GM18867 (cell line): ENCODE data around the gene GLIS1.

Experiments
- ATAC-seq: cut with Tn5 transposase; IDR thresholded peaks from one replicate; pipeline ENCODE4 v1.9.1; 2021; ENCODE audit warnings: mild to moderate bottlenecking, moderate library complexity; ENCODE audit not compliant: unreplicated experiment

GLIS1 gene

DNA sequence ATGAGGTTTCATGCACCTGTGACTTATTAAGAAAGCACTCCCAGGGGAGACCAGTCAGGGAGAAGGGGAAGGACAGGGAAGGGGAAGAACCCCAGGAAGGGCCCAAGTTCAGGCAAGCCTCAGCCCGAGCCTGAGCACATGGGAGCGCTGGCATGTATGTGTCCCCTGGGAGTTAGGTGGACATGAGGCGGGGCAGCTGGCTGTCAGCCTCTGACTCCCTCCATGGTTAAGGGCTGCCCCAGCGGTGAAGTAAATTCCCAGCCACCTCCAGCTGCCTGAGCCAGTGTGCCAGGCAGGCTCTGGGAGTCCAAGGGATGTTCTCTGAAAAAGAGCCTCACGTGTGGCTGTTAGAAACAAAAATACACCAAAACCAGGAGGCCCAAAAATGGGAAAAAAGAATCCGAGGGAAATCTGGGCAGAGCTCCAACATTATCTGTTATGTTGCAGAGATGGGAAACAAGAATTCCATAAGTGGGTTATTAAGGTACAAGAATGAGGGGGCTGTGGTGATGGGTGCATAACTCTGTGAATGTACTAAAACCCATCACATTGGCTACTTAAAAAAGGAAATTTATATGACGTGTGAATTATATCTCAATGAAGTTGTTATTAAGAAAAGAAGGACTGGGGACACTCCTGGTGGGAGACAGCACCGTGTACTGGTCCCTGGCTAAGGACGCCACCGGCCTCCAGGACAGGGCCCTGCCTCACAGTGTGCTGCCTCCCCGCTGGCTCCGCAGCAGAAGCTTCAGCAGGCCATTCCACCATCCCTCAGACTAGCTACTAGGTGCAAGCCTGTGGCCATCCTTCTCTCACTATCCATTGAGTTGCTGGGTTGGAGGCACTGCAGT is 261.1 kb downstream of the GLIS1 start:
- no peak for ATAC-seq

DNA sequence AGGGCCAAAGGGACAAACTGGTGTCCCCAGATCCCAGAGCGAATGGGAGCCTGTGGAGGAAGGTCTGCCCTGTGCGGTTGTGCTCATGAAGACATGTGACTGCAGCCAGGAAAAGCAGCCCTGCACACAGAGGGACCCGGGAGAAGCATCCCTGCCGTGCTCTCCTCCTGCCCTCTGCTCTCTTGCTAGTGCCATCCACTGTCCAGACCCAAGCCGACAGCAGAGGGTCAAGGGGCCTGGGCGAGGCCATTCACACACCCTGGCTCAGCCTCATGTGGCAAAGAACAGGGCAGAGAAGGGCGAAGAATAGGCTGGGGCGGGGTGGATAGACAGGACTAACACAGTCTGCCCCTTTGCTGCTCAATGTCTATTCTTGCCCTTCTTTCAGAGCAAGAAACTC is 262.4 kb downstream of the GLIS1 start:
- no peak for ATAC-seq

DNA sequence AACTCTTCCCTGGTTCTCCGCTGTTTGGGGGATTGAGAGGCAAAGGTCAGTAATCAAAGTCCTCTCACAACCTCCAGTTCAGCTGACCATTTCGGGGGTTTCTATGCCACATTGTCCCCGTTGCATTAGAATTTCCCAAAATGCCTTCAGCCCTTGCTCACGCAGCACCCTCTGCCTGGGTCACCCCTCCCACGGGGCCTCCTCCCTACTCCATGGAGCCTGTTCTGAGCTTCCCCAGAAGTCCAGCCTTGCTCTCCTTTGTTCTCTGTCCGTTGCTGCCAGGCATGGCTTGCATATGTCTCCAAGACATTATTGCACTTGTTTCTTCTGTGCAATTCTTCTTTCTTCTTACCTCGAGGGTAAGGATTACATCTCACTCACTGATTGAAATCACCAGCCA is 263.3 kb downstream of the GLIS1 start:
- no peak for ATAC-seq

DNA sequence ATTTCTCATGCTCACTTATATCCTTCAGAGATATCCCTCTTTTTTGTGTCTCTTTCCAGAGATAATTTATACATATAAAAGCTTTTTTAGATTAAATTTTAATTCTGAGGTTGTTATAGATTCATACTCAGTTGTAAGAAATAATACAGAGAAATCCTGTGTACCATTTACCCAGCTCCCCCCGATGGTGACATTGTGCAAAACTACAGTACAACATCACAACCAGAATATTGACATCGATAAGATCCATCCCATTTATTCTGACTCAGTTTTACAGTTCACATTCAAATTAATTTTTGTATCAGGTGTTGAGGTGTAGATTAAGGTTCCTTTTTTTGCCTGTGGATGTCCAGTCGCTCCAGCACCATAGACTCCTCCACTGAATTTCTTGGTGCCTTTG is 265.5 kb downstream of the GLIS1 start:
- ATAC-seq: no peak

DNA sequence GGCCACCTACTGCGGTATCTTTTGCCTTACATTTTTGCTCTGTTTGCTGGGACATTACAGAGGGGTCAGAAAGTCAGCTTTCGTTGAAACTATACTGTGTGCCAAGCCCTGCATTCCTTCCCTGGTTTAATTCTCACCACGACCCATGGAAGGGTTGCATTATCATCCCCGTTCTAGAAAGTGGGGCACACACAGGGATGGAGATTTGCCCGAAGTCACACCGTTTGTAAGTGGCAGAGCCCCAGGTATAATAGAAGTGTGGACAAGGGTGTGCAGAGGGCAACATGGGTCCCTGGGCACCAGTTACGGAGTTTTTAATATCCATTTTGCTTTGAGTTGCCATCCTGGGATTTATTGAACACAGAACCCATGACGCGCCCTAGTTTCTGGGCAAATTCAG is 268.0 kb downstream of the GLIS1 start:
- no peak for ATAC-seq

DNA sequence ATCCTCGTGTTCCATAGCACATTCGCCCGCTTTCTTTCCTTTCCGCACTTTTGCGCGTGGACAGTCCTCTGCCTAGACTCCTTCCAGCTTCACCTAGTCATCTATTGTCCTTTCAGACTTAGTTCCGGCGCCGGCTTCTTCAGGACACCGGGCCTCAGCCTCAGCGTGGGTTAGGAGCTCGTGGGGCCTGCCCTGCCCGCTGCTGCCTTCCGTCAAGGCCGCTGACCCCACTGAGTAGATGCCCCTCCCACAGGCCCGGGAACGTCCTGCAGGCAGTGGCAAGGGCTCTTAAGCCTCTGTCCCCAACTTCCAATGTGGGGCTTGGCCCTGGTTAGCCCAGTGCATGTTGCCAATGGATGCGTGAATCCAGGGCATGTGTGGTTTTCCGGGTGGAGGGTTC is 268.4 kb downstream of the GLIS1 start:
- ATAC-seq: no peak

DNA sequence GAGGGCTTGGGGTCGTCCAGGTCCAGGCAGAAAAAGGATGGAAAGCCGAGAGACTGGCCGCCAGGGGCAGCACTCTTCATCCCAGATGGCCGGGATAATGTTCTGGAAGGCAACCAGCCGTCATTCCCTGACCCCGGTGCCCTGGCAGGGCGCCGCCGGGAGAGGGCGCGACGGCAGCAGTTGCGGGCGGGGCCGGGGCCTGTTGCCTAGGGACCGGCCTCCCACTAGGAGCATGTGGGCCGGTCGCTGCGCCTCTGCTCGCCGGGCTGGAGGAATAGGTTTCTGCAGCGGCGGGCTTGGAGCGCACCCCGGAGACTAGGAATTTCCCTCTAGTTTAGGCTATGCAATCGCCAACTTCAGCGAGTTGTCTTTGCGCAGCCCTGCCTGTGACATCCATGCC is 268.8 kb downstream of the GLIS1 start:
- no peak for ATAC-seq

DNA sequence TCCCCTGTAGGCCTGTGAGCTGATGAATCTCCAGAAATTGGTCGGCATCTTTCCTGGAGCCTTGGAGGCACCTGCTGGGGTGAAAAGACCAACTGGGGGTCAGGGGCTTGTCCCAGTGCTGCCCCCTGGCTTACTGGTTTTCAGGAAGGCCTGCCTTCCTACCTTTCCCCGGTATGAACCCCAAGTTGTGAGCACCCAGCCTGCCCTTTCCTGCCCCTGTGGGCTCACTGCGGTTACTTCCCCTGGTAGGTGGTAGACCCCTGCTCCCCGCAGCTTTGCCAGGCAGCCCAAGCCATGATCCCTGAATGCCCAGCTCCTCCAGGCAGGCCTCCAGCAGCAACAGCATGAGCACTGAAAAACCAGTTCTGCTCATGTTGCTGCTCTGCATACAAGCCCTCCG is 269.6 kb downstream of the GLIS1 start:
- no peak for ATAC-seq

- ATAC-seq: no peak
Observed at GRCh38 chr1:53468374-53468773, 270.6 kb downstream of the GLIS1 start.

- ATAC-seq: no peak
Observed at GRCh38 chr1:53467391-53467790, 271.6 kb downstream of the GLIS1 start.

DNA sequence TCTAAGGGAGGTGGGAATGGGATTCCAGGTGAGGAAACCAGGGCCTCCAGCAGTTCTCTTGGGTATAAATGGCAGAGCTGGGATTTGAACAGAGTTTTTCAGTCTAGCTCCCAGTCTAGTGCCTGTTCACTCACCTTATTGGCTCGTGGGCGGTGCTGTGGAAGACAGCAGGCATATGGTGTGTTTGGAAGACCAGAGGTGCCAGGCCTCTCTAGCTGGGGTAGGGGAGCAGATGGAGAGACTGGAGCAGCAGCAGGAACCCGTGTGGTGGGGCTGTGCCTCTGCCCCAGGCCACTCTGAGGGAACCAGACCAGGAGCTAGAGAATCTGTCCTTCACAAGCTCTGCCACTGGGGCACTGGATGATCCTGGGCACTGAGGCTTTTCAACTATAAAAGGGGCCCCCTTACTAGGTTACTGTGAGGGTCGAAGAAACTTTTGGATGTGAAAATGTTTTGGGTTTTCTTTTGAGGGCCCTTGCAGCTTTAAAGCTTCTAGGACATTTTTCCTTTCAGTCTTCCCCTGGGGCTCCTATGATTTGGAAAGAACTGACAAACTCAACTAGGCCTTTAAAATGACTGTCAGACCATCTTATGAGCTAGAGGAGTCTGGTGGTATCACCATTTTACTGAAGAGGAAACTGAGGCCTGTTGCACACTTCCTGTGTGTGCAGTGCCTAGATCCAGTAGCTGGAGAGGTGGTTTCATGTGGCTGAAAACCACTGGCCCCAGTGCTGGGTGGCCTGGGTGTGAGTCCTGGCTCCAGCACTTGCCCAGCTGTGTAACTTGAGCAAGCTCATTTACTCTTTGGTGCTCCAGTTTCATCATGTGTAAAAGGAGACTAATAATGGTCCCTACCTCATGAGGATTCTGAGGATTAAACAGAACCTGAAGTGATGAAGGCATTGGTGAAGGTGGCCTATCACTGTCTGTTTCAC is 273.7 kb downstream of the GLIS1 start:
- no peak for ATAC-seq

GRCh38 chr1:53463961-53464899 is 274.7 kb downstream of the GLIS1 start:
- no peak for ATAC-seq

- no peak for ATAC-seq
Observed at GRCh38 chr1:53462769-53463501, 276.0 kb downstream of the GLIS1 start.

DNA sequence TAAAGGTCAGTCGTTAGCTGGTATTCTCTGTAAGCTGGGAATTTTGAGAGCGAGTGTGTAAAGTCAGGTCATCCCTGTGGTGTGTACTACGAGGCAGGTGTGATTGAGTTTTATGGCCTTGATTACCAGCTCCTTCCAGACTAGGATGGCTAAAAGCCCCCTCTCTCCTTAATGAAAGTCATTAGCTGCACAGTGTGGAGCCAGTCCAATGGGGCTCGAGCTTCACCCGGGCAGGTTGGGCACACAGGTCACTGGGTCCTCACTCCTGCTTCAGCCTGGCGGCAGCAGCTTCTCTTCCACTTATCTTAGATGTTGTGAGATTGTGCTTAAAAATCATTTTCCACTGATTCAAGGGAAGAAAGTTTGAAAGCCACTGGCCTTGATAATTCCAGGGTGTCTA is 276.8 kb downstream of the GLIS1 start:
- no peak for ATAC-seq

DNA sequence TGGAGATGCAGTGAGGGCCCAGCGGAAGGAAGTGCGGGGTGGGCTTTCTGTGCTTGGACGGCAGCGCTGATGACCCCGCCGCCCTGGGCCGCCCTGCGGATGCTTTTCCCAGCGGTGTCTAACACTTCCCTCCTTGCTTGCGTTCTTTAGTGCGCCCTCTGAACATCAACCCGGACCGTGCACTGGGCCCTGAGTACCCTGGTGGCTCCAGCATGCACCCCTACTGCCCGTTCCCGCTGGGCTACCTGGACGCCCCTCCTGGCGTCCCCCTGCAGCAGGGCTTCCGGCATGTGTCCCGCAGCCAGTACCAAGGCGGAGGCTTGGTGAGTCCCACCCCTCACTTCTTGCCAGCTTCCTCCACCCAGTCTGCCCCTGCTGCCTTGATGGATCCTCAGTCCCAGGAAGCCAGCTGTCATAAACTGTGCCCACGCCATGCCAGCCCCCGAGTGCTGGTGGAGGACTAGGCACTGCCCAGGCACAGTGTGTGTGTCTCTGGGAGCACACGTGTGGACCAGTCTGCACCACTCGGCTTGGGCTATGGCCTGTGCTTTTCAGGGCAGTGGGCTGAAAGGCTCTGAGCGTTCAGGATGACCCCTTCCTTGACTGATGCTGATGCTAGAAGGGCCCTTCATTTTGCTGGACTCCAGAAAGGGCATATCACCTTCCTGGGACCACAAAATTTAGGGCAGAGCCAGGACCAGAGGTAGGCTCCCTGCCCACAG is 277.5 kb downstream of the GLIS1 start:
- no peak for ATAC-seq

- no peak for ATAC-seq
Observed at GRCh38 chr1:53460666-53461322, 278.2 kb downstream of the GLIS1 start.

DNA sequence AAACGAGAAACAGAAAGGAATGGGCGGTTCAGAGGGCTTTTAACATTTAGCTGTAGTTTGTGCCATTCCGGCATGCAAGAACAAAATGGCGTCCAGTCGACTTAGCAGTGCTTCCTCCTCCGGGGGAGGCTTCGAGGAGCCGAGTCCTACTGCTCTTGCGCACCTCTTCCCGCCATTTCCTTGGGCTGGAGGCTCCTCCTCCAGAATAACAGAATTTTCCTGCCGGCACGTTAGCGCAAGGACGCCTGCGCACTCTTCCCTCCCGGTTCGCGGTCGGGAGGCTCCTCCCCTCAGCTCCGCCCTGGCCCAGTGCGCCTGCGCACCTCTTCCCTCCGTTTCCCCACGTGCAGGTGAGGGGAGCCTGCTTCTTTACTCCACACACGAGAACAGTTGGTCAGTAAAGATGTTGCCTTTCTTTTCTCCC is 278.7 kb downstream of the GLIS1 start:
- no peak for ATAC-seq

- no peak for ATAC-seq
Observed at GRCh38 chr1:53459321-53460175, 279.4 kb downstream of the GLIS1 start, which contains the start of gene DMRTB1. Gene DMRTB1 (plus strand): TSS chr1:53459399. CDS start chr1:53459454, 55 bp downstream.
